ENCODE results near the gene NDUFB11.

- TF ChIP-seq CTCF (conservative IDR thresholded peaks at IDR 0.05; ENCODE audit: low read depth, low read length): no peak
- no peak for TF ChIP-seq EZH2 (IDR thresholded peaks at IDR 0.05; ENCODE audit: low read length, unreplicated experiment)
These were observed 40.0 kb upstream of the NDUFB11 start for GRCh38 chrX:47184486-47184885.

Data from PC-3 (cell line).